Measurements from ENCODE around the gene SH3D19. TPM values are rescaled to one million over a fixed set of nuclear protein-coding genes. Genes with fewer than 3 reads are reported as not detected.
"Not testable (repeated sequence)": the region's sequence is repeated elsewhere in the genome, so short reads cannot be mapped to it uniquely, and the experiment has no call there.

Gene SH3D19
- total RNA-seq, 4 donors from 2014 or later: 117 to 200 (median 168) TPM

- TF ChIP-seq CTCF (IDR thresholded peaks at IDR 0.05): no peak
- no peak for TF ChIP-seq EP300 (IDR thresholded peaks at IDR 0.05)
- TF ChIP-seq POLR2A (IDR thresholded peaks at IDR 0.05): no peak
- TF ChIP-seq POLR2AphosphoS5 (IDR thresholded peaks at IDR 0.05): no peak
- WGBS, 2 donors (ENCODE audit: low coverage in 1 of 2): 83 to 85% methylated on average over 2 to 3 of the region's 3 CpGs
- Histone ChIP-seq H3K27me3 (no peaks in the 10 kb centered on the region), H3K36me3 (no peaks in the 10 kb centered on the region), H3K4me1 (peaks cover 0 to 13% (median 0%) of the 10 kb centered on the region in 3 donors), H3K9me3 (no peaks in the 10 kb centered on the region), H3K27ac (no peak overlapping the region), H3K4me3 (no peak overlapping the region)
- no peak for ATAC-seq
Observed at GRCh38 chr4:151239608-151240007, 85.8 kb downstream of the SH3D19 start.

- Histone ChIP-seq H3K4me3 (no peak overlapping the region), H3K9me3 (no peaks in the 10 kb centered on the region), H3K27me3 (no peaks in the 10 kb centered on the region), H3K36me3 (no peaks in the 10 kb centered on the region), H3K4me1 (peaks cover 0 to 13% (median 0%) of the 10 kb centered on the region in 3 donors), H3K27ac (no peak overlapping the region)
- TF ChIP-seq CTCF (IDR thresholded peaks at IDR 0.05) (peak in 3 of 4 experiments; percentile 21 to 33 (median 26)), POLR2A (IDR thresholded peaks at IDR 0.05) (no peak)
- peak; percentile 51 for ATAC-seq
- 22 to 23% methylated on average over 3 of the region's 3 CpGs for WGBS, 2 donors (ENCODE audit: low coverage in 1 of 2)
Observed at GRCh38 chr4:151238477-151238876, 86.9 kb downstream of the SH3D19 start.

- ATAC-seq: no peak
- Histone ChIP-seq H3K27me3 (no peaks in the 10 kb centered on the region), H3K4me3 (no peak overlapping the region), H3K9me3 (no peaks in the 10 kb centered on the region), H3K27ac (no peak overlapping the region), H3K36me3 (no peaks in the 10 kb centered on the region), H3K4me1 (peaks cover 0 to 27% (median 0%) of the 10 kb centered on the region in 3 donors)
- no peak for TF ChIP-seq CTCF (IDR thresholded peaks at IDR 0.05)
- TF ChIP-seq POLR2A (IDR thresholded peaks at IDR 0.05): no peak
- no peak for TF ChIP-seq POLR2AphosphoS5 (IDR thresholded peaks at IDR 0.05)
- TF ChIP-seq EP300 (IDR thresholded peaks at IDR 0.05): no peak
- WGBS, 2 donors (ENCODE audit: low coverage in 1 of 2): no CpG with 5 or more reads among the region's 27 CpGs
Observed at GRCh38 chr4:151236036-151236435, 89.4 kb downstream of the SH3D19 start.

GRCh38 chr4:151235373-151235772, 90.0 kb downstream of the SH3D19 start:
- H3K4me1 ChIP-seq: peaks cover 0 to 27% (median 0%) of the 10 kb centered on the region in 3 donors
- not testable (repeated sequence) for H3K4me3 ChIP-seq, H3K27me3 ChIP-seq, H3K27ac ChIP-seq, H3K36me3 ChIP-seq, H3K9me3 ChIP-seq, ATAC-seq
- 80 to 100% methylated on average over 1 of the region's 1 CpG for WGBS, 2 donors (ENCODE audit: low coverage in 1 of 2)

GRCh38 chr4:151233600-151233999, 91.8 kb downstream of the SH3D19 start:
- Histone ChIP-seq H3K27me3 (no peaks in the 10 kb centered on the region), H3K4me1 (peaks cover 0 to 29% (median 0%) of the 10 kb centered on the region in 3 donors), H3K4me3 (no peak overlapping the region), H3K27ac (no peak overlapping the region), H3K9me3 (no peaks in the 10 kb centered on the region), H3K36me3 (no peaks in the 10 kb centered on the region)
- no peak for ATAC-seq
- TF ChIP-seq CTCF (IDR thresholded peaks at IDR 0.05) (no peak), EP300 (IDR thresholded peaks at IDR 0.05) (no peak), POLR2AphosphoS5 (IDR thresholded peaks at IDR 0.05) (no peak), POLR2A (IDR thresholded peaks at IDR 0.05) (no peak)
- 91 to 98% methylated on average over 5 of the region's 5 CpGs for WGBS, 2 donors (ENCODE audit: low coverage in 1 of 2)

Measured in gastroesophageal sphincter (tissue), 4 donors.